Astrocyte of the spinal cord (primary cell): ENCODE data around the gene GRAP.

ENCODE experiments used
- DNase-seq: peaks from one replicate; pipeline ENCODE4 v3.0.0; 2011; ENCODE audit warnings: low read depth, low spot score
- H3K4me3 ChIP-seq: 2 replicates; pipeline ENCODE4 v1.5.1; 2011; ENCODE audit warnings: low read depth, mild to moderate bottlenecking, low read length, moderate library complexity
- CTCF ChIP-seq: IDR thresholded peaks from 2 replicates; pipeline ENCODE4 v1.5.1; 2012; ENCODE audit warnings: low read depth, mild to moderate bottlenecking, low read length, inconsistent platforms
- in situ Hi-C: cut with HindIII; loops from 2 replicates; pipeline ENCODE4 v1.10.0; 2017; ENCODE audit warnings: low sequenced_read_pairs

Gene GRAP

GRCh38 chr17:19020016-19020415, 26.7 kb downstream of the GRAP start:
- TF ChIP-seq CTCF: no peak

GRCh38 chr17:19019041-19019941, 27.5 kb downstream of the GRAP start:
- in situ Hi-C loops: no loop called here
- no peak overlapping the region for H3K4me3 ChIP-seq
- no peak for DNase-seq
- TF ChIP-seq CTCF: no peak

More at GRCh38 chr17:19020016-19020415, 26.7 kb downstream of the GRAP start:
- no peak overlapping the region for H3K4me3 ChIP-seq
- in situ Hi-C loops: no loop called here
- DNase-seq: no peak

GRCh38 chr17:19018600-19018950, 28.2 kb downstream of the GRAP start:
- DNase-seq: no peak
- no peak for TF ChIP-seq CTCF
- in situ Hi-C loops: no loop called here
- H3K4me3 ChIP-seq: no peak overlapping the region

- in situ Hi-C loops: no loop called here
- TF ChIP-seq CTCF: no peak
- no peak for DNase-seq
- H3K4me3 ChIP-seq: no peak overlapping the region
Measured at GRCh38 chr17:19017804-19018599, 28.8 kb downstream of the GRAP start.

GRCh38 chr17:19017401-19017800, 29.4 kb downstream of the GRAP start:
- no peak overlapping the region for H3K4me3 ChIP-seq
- TF ChIP-seq CTCF: no peak
- DNase-seq: no peak
- in situ Hi-C loops: no loop called here

- in situ Hi-C loops: no loop called here
- DNase-seq: no peak
- no peak overlapping the region for H3K4me3 ChIP-seq
- no peak for TF ChIP-seq CTCF
Measured at GRCh38 chr17:19016881-19017280, 29.9 kb downstream of the GRAP start.
